OCI-LY1 (cell line): ENCODE measurements around the gene RASD2.

ENCODE experiments used
- CTCF ChIP-seq: fragments of 200-600 bp; sonication (generic), shearing (Covaris generic); IDR thresholded peaks from 2 replicates; pipeline ENCODE4 v1.5.1; 2017; ENCODE audit warnings: mild to moderate bottlenecking, antibody characterized with exemption, low read length, moderate library complexity, mixed read lengths
- EZH2 ChIP-seq: fragments of 200-600 bp; sonication (generic), shearing (Covaris generic); IDR thresholded peaks from 2 replicates; pipeline ENCODE4 v1.8.0; 2017; ENCODE audit warnings: borderline replicate concordance, mixed run types, mild to moderate bottlenecking, antibody characterized with exemption, low read length, moderate library complexity, mixed read lengths

- TF ChIP-seq CTCF (no peak), EZH2 (no peak)
Measured at GRCh38 chr22:35531676-35532075, 9.0 kb upstream of the RASD2 start.
